Upper lobe of left lung (tissue), 6 donors: ENCODE data around the gene ZNF273. TPM values are rescaled to one million over a fixed set of nuclear protein-coding genes. Genes with fewer than 3 reads are reported as not detected.
A peak's percentile ranks its signal among the peaks of the same experiment; 100 is the strongest.
"Not testable (repeated sequence)": the region's sequence is repeated elsewhere in the genome, so short reads cannot be mapped to it uniquely, and the experiment has no call there.

ENCODE experiments used
- ATAC-seq, 2 donors: fragments of 200-7000 bp; cut with Tn5 transposase; one replicate each; pipeline ENCODE4 v1.9.1; 2022; ENCODE audit warnings: mild to moderate bottlenecking in 2 of 2, moderate library complexity in 2 of 2; ENCODE audit not compliant: low FRiP score in 2 of 2
- DNase-seq, 2 donors: peaks; one replicate each; pipeline ENCODE4 v3.0.0-alpha.2; 2019 to 2020
- H3K27ac ChIP-seq, 4 donors: fragments of 200-600 bp; sonication (generic); one replicate each; pipeline ENCODE4 v1.5.1; 2016 to 2019
- H3K27me3 ChIP-seq, 4 donors: fragments of 200-600 bp; sonication (generic); one replicate each; pipeline ENCODE4 v1.5.1; 2017 to 2019
- H3K36me3 ChIP-seq, 4 donors: fragments of 200-600 bp; sonication (generic); one replicate each; pipeline ENCODE4 v1.5.1; 2016 to 2019
- H3K4me1 ChIP-seq, 4 donors: fragments of 200-600 bp; sonication (generic); one replicate each; pipeline ENCODE4 v1.5.1; 2018 to 2019
- H3K4me3 ChIP-seq, 4 donors: fragments of 200-600 bp; sonication (generic); one replicate each; pipeline ENCODE4 v1.5.1; 2017 to 2019; ENCODE audit warnings: mild to moderate bottlenecking in 2 of 4, moderate library complexity in 1 of 4
- H3K9me3 ChIP-seq, 4 donors: fragments of 200-600 bp; sonication (generic); one replicate each; pipeline ENCODE4 v1.5.1; 2018 to 2019
- EP300 ChIP-seq, 4 donors: sonication (generic); formaldehyde crosslinking; IDR thresholded peaks; one replicate each; pipeline ENCODE4 v1.5.1; 2017; ENCODE audit warnings: antibody characterized with exemption in 4 of 4, control low read depth in 2 of 4
- POLR2A ChIP-seq, 4 donors: fragments of 450-650 bp; IDR thresholded peaks; one replicate each; pipeline ENCODE4 v1.5.1; 2016 to 2017; ENCODE audit warnings: antibody characterized with exemption in 4 of 4, mild to moderate bottlenecking in 2 of 4
- POLR2AphosphoS5 ChIP-seq, 2 donors: sonication (generic); formaldehyde crosslinking; IDR thresholded peaks; one replicate each; pipeline ENCODE4 v1.5.1; 2017; ENCODE audit warnings: antibody characterized with exemption in 2 of 2
- WGBS, 2 donors: methylation state at CpG; one replicate each; pipeline ENCODE4 v1.1.5; 2017 to 2018; 5-methylcytosine and 5-hydroxymethylcytosine counted together
- total RNA-seq, 6 donors: library from RNA; depleted of rRNA in 4 of 6; stranded (reverse); fragments of >200 nt in 4 of 6; gene quantifications; one replicate each; pipeline versions ENCODE4 v1.1.0 to v1.2.1, GENCODE V29; 2016 to 2021
- TF ChIP-seq, protein P1 (sequence below), 6 experiments: fragments of 450-650 bp in 4 of 6; fragments of 200-600 bp in 2 of 6; sonication (generic) in 2 of 6; IDR thresholded peaks; one replicate each; pipeline ENCODE4 v1.5.1; 2016 to 2019; ENCODE audit warnings: antibody characterized with exemption in 6 of 6
- donor health status: DM: no; HTN: no; CAD: no; lungs with moderate emphysema.
- donor health status: DM: no; HTN: yes; CAD: no; lungs with severe emphysema.

ZNF273 gene
- 10 to 100 TPM in 3 of 6 donors, 1 to 10 TPM in 3; 3.2 to 29.6 (median 7.6) TPM for total RNA-seq

DNA sequence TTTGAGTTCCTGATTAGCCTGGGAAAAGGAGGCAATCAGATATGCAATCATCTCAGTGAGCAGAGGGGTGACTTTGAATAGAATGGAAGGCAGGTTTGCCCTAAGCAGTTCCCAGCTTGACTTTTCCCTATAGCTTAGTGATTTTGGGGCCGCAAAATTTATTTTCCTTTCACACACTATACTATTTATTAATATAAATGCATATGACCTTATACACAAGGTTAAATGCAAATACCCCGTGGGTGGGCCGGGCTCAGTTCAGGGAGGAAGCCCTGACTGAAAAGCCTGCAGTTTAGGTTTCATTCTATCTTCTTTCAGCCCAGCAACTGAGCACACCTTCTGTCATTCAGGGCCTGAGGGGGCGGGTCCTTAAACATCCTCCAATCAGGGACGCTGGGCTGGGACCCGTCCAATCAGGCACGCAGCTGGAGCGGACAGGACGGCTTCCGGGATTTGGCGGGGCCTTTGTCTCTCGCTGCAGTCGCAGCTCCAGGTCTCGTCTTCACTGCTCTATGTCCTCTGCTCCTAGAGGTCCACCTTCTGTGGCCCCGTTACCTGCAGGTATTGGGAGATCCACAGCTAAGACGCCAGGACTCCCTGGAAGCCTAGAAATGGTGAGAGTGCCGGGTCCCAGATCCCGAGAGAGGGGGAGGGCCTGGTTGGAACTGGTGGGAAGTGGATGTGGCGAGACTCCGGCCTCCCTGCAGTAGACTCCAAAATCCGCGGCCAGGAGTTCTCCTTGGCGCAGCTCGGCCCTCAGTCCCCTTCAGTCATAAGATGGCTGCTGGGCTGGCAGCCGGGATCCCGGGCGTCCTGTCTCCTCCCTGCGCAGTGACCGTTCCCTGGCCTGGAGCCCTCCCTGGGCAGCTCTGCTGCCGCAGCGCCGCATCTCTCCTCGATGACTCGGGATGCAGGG, at the start of gene ZNF273:
Gene ZNF273, plus strand, starts transcription at position 468 of the 916 bp plus-strand sequence. Its CDS starts 45 bp downstream, at position 513.
- H3K4me3 ChIP-seq = peak within 1 kb of the TSS; percentile 72 to 81 (median 78)
- no peaks in the 10 kb centered on the region for H3K9me3 ChIP-seq
- TF ChIP-seq, protein P1, sequence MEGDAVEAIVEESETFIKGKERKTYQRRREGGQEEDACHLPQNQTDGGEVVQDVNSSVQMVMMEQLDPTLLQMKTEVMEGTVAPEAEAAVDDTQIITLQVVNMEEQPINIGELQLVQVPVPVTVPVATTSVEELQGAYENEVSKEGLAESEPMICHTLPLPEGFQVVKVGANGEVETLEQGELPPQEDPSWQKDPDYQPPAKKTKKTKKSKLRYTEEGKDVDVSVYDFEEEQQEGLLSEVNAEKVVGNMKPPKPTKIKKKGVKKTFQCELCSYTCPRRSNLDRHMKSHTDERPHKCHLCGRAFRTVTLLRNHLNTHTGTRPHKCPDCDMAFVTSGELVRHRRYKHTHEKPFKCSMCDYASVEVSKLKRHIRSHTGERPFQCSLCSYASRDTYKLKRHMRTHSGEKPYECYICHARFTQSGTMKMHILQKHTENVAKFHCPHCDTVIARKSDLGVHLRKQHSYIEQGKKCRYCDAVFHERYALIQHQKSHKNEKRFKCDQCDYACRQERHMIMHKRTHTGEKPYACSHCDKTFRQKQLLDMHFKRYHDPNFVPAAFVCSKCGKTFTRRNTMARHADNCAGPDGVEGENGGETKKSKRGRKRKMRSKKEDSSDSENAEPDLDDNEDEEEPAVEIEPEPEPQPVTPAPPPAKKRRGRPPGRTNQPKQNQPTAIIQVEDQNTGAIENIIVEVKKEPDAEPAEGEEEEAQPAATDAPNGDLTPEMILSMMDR (IDR thresholded peaks at IDR 0.05) = no peak
- TF ChIP-seq POLR2AphosphoS5 (IDR thresholded peaks at IDR 0.05) (peak; percentile 57 to 68), POLR2A (IDR thresholded peaks at IDR 0.05) (peak in 2 of 4 donors; percentile 35 to 63)
- ATAC-seq = peak; percentile 97 to 98
- peak; percentile 90 to 96 for DNase-seq
- 1% methylated on average over 8 to 34 of the region's 34 CpGs for WGBS, 2 donors
- H3K4me1 ChIP-seq = peaks cover 5 to 27% (median 8%) of the 10 kb centered on the region in 4 donors
- no peaks in the 10 kb centered on the region for H3K27me3 ChIP-seq
- peak within 1 kb of the TSS; percentile 56 to 85 (median 66) for H3K27ac ChIP-seq
- no peaks in the 10 kb centered on the region for H3K36me3 ChIP-seq

DNA sequence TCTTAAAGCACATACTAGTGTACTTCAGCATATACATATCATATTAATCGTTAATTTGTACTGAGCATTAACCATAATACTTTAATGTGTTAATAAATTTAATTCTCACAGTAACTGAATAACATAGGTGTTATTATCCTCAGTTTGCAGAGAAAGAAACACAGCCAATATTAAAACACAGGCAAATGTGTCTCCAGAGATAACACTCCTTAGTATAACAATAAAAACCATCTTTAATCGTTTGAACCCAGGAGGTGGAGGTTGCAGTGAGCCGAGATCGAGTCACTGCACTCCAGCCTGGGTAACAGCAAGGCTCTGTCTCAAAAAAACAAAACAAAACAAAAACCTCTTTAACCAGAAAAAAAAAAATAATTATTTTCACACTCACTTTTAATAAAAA, 49.4 kb upstream of the ZNF273 start:
- Histone ChIP-seq H3K9me3 (no peaks in the 10 kb centered on the region), H3K4me1 (no peaks in the 10 kb centered on the region), H3K36me3 (no peaks in the 10 kb centered on the region), H3K4me3 (no peak overlapping the region), H3K27ac (no peak overlapping the region), H3K27me3 (no peaks in the 10 kb centered on the region)
- ATAC-seq = no peak
- TF ChIP-seq, protein P1 (IDR thresholded peaks at IDR 0.05) = no peak
- no peak for TF ChIP-seq POLR2A (IDR thresholded peaks at IDR 0.05)
- no peak for TF ChIP-seq POLR2AphosphoS5 (IDR thresholded peaks at IDR 0.05)
- no peak for TF ChIP-seq EP300 (IDR thresholded peaks at IDR 0.05)
- 74 to 96% methylated on average over 4 of the region's 4 CpGs for WGBS, 2 donors
- no peak for DNase-seq

DNA sequence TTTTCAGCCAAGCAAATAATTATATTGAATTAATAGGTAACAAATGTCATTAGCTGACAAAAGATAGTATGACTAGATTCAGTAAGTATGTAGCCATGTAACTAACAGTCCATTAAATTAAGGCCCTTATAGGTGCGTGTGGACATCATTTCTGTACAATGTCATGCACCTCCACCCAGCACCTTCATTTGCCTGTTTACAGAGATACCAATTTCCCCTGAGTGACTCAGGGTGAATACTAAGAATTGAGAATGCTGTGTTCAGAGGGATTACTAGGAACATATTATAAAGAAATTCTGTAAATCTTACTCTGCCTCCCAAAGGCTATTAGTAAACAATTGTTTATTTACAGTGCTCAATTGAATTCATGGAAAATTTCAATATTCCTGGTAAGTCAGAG, 48.1 kb upstream of the ZNF273 start:
- H3K4me3 ChIP-seq = no peak overlapping the region
- H3K9me3 ChIP-seq = no peaks in the 10 kb centered on the region
- WGBS, 2 donors = 86 to 91% methylated on average over 1 of the region's 1 CpG
- no peak for ATAC-seq
- no peaks in the 10 kb centered on the region for H3K27me3 ChIP-seq
- no peak for TF ChIP-seq POLR2A (IDR thresholded peaks at IDR 0.05)
- TF ChIP-seq EP300 (IDR thresholded peaks at IDR 0.05) = no peak
- no peak for TF ChIP-seq POLR2AphosphoS5 (IDR thresholded peaks at IDR 0.05)
- TF ChIP-seq, protein P1 (IDR thresholded peaks at IDR 0.05) = no peak
- DNase-seq = no peak
- H3K36me3 ChIP-seq = no peaks in the 10 kb centered on the region
- no peaks in the 10 kb centered on the region for H3K4me1 ChIP-seq
- no peak overlapping the region for H3K27ac ChIP-seq

DNA sequence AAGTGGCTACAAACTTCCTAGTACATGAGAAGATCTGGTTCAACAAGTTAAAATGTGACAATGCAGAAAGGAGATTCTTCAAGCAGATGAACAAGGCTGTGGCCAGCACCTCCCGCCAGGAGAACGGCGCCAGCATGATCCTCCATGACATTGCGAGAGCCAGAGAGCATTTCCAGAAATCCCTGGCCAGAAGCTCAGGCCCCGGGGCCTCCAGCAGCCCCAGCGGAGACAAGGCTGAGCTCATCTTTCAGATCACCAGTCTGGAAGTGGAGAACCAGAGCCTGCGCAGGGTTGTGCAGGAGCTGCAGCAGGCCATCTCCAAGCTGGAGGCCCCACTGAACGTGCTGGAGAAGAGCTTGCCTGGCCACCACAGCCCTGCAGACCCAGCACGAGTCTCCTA, 40.1 kb upstream of the ZNF273 start:
- TF ChIP-seq EP300 (IDR thresholded peaks at IDR 0.05) (no peak), POLR2A (IDR thresholded peaks at IDR 0.05) (no peak), POLR2AphosphoS5 (IDR thresholded peaks at IDR 0.05) (no peak)
- TF ChIP-seq, protein P1 (IDR thresholded peaks at IDR 0.05) = no peak
- Histone ChIP-seq H3K4me3 (no peak overlapping the region), H3K27me3 (no peaks in the 10 kb centered on the region), H3K36me3 (no peaks in the 10 kb centered on the region), H3K9me3 (no peaks in the 10 kb centered on the region), H3K27ac (no peak overlapping the region), H3K4me1 (no peaks in the 10 kb centered on the region)
- peak in 1 of 2 donors; percentile 57 for DNase-seq
- no peak for ATAC-seq
- whole genome bisulfite sequencing, 2 donors = 80 to 93% methylated on average over 6 to 9 of the region's 9 CpGs

DNA sequence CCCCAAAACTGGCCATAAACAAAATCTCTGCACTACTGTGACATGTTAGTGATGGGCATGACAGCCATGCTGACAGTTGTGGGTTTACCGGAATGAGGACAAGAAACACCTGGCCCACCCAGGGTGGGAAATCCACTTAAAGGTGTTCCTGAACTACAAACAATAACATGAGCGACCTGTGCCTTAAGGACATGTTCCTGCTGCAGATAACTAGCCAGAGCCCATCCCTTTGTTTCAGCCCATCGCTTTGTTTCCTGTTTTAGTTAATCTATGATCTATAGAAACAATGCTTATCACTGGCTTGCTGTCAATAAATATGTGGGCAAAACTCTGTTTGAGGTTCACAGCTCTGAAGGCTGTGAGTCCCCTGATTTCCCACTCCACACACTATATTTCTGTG, 39.5 kb upstream of the ZNF273 start:
- ATAC-seq, H3K27me3 ChIP-seq, H3K4me3 ChIP-seq, H3K27ac ChIP-seq, DNase-seq, H3K36me3 ChIP-seq, H3K4me1 ChIP-seq, H3K9me3 ChIP-seq: not testable (repeated sequence)
- 82 to 83% methylated on average over 3 of the region's 3 CpGs for WGBS, 2 donors
